RPMI8226 (cell line): ENCODE data around the gene NAA25.
"Not testable (repeated sequence)": the region's sequence is repeated elsewhere in the genome, so short reads cannot be mapped to it uniquely, and the experiment has no call there.

ENCODE experiments used
- DNase-seq: peaks from one replicate; pipeline ENCODE4 v3.0.0-alpha.2; 2015

Gene NAA25

GRCh38 chr12:112049351-112049750 lies 59.2 kb downstream of the NAA25 start:
- DNase-seq = no peak

GRCh38 chr12:112046003-112046402 lies 62.6 kb downstream of the NAA25 start:
- DNase-seq = no peak

DNA sequence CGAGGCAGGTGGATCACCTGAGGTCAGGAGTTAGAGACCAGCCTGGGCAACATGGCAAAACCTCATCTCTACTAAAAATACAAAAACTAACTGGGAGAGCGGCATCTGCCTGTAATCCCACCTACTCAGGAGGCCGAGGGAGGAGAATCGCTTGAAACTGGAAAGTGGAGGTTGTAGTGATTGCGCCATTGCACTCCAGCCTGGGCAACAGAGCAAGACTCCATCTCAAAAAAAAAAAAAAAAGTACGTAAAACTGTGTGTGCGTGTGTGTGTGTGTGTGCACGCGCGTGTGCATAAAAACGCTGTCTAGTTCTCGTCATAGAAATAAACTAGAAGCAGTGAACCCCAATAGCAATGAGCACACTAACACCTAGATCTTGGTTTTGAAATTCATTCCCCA lies 72.0 kb downstream of the NAA25 start:
- not testable (repeated sequence) for DNase-seq

DNA sequence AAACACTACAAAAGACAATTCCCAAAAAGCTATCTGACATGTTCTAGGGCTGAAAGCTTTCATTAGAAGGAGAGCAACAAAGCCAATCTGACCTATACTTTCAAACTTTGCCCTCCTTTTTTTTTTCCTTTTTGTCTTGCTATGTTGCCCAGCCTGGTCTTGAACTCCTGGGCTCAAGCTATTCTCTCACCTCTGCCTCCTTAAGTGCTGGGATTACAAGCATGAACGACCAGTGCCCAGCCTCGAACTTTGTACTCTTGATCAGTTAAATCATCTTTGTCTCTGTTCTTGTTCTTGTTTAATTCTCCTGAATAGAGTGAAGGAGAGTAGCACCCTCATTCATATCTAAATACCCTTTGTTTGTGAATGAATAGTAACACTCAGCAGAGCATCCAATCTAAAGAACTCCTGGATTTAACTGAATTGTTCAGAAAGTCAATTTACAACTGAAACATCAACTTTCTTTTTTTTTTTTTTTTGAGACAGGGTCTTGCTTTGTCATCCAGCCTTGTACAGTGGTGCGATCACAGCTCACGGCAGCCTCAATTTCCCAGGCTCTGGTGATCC lies 73.3 kb downstream of the NAA25 start:
- DNase-seq = no peak

- DNase-seq = no peak
Observed at GRCh38 chr12:112032292-112032691, 76.3 kb downstream of the NAA25 start.

GRCh38 chr12:112031472-112031871 lies 77.1 kb downstream of the NAA25 start:
- no peak for DNase-seq

- no peak for DNase-seq
Observed at GRCh38 chr12:112029301-112029700, 79.3 kb downstream of the NAA25 start.

DNA sequence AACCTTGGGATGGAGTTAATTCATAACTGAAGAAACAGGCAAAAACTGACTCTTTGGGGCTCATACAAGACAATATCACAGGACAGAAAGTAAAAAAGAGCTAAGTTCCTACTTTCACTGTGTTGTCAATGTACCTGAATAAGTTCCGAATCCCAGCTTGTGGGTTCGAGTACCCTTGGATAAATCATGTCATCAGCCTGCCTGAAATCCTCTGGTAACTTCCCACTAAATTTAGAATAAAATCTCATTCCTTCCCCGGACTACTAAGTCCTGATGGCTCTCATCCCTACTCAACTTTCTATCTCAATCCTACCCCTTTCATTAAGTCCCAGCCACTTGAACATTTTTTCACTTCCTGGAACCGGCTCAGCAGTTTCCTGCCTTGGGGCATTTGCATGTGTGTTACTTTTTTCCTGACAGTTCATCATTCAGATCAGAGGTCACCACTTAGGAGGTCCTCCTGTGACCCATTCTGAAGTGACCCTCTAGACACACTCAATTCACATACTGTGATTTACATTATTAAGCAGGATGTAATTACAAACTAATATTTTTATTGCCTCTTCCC lies 82.7 kb downstream of the NAA25 start:
- DNase-seq = peak; percentile 13

GRCh38 chr12:112023759-112024396 lies 84.7 kb downstream of the NAA25 start:
- no peak for DNase-seq

DNA sequence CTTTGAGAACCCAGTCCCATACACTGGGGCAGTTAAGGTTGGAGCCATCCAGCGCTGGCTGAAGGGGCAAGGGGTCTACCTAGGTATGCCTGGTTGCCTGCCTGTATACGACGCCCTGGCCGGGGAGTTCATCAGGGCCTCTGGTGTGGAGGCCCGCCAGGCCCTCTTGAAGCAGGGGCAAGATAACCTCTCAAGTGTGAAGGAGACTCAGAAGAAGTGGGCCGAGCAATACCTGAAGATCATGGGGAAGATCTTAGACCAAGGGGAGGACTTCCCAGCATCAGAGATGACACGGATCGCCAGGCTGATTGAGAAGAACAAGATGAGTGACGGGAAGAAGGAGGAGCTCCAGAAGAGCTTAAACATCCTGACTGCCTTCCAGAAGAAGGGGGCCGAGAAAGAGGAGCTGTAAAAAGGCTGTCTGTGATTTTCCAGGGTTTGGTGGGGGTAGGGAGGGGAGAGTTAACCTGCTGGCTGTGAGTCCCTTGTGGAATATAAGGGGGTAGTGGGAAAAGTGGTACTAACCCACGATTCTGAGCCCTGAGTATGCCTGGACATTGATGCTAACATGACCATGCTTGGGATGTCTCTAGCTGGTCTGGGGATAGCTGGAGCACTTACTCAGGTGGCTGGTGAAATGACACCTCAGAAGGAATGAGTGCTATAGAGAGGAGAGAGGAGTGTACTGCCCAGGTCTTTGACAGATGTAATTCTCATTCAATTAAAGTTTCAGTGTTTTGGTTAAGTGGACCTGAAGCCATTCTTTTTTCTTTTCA lies 86.2 kb downstream of the NAA25 start:
- no peak for DNase-seq

GRCh38 chr12:112020947-112021457 lies 87.6 kb downstream of the NAA25 start:
- no peak for DNase-seq

- no peak for DNase-seq
Observed at GRCh38 chr12:112018571-112019237, 89.9 kb downstream of the NAA25 start.

DNA sequence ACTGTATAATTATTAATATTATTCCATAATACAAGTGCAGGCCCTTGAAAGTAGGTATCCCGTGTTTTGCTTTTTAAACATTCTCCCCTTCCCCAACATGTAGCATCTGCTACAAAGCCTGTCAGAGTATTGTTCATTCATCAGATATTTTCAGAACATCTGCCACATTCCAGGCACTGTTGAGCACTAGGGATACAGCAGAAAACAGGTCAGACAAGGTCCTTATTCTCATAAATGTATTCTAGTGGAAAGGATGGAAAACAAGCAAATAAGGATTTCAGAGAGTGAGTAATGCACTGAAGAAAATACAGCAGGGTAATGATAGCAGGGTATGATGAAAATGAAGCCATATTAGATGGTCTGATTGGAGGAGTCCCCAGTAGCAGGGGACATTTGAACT lies 91.5 kb downstream of the NAA25 start:
- DNase-seq = no peak

DNA sequence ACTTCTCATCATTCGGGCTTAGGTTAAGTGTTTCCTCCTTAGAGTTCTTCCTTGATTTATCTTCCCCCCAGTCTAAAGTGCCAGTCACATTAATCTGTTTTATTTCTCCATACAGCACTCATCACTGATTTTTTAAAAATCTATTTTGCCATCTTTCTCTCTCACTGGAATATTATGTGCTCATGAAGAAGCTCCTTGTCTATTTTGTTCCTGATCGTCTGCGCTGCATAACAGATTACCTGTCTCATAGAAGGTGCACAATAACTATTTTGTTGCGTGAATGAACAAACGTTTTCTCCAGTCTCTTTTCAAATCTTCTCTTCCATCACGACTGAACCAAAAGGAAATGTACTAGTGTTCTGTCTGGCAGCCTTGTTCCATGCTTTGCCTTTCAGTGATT lies 92.6 kb downstream of the NAA25 start:
- no peak for DNase-seq

GRCh38 chr12:112013601-112014402 lies 94.8 kb downstream of the NAA25 start:
- peak; percentile 82 for DNase-seq

GRCh38 chr12:112012775-112013600 lies 95.6 kb downstream of the NAA25 start, which contains the start of the genes ERP29 and TMEM116:
Gene ERP29 (plus strand): TSS chr12:112013426. CDS start chr12:112013466, 40 bp downstream.
Gene TMEM116 (minus strand): TSS chr12:112013165. CDS start chr12:112005270, 7,895 bp downstream.
- peak; percentile 99 for DNase-seq

- no peak for DNase-seq
Observed at GRCh38 chr12:112011685-112012084, 96.9 kb downstream of the NAA25 start.

DNA sequence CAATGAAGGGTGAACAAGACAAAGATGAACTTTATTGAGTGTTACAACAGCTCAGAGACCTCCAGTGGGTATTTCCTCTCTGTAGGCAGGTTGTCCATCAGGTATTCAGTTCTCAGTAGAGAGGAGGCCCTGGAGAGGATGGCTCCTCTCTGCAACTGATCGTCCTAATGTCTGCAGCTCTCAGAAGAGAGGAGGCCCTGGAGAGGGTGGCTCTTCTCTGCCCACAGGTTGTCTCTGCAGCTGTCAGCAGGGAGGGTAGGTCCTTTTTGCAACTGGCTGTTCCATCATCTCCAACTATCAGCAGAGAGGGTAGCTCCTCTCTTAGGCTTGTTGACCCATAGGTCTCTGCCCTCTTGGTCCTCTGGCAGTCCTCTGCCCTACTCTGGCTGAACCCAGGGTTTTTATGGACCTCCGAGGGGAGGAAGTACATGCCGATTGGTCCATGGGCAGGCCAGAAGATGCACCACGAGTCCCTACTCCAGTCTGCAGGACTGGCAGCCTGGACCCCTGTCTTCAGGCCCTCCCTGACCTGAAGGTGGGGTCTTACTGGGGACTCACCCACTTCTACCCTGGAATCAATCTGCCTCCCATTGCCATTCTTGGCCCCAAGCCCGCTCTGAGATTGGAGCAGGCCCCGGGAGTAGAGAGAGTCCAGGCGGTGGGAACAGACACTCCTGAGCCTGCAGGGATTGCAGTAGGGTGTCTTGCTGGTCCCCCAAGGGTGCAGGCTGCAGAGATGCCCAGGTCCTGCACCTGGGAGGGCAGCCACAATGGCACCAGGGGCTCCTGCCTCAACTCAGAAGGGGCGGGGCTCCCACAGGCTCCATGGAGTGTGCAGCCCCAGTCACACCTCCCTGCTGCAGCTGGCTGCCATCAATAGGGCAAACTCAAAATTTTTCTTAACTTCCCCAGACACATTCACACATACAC lies 97.9 kb downstream of the NAA25 start:
- DNase-seq = peak; percentile 54

GRCh38 chr12:112009596-112009995 lies 99.0 kb downstream of the NAA25 start:
- DNase-seq = peak; percentile 76

GRCh38 chr12:112008918-112009317 lies 99.7 kb downstream of the NAA25 start:
- DNase-seq = no peak
